Islet of Langerhans (tissue), 1 donor: Measurements from ENCODE around the gene LTBP4.

ENCODE experiments used
- FAIRE-seq: peaks from one replicate; lab custom pipeline; 2011; peaks lifted over from hg19 to GRCh38; lab: Jason Lieb, UNC

LTBP4 gene

DNA sequence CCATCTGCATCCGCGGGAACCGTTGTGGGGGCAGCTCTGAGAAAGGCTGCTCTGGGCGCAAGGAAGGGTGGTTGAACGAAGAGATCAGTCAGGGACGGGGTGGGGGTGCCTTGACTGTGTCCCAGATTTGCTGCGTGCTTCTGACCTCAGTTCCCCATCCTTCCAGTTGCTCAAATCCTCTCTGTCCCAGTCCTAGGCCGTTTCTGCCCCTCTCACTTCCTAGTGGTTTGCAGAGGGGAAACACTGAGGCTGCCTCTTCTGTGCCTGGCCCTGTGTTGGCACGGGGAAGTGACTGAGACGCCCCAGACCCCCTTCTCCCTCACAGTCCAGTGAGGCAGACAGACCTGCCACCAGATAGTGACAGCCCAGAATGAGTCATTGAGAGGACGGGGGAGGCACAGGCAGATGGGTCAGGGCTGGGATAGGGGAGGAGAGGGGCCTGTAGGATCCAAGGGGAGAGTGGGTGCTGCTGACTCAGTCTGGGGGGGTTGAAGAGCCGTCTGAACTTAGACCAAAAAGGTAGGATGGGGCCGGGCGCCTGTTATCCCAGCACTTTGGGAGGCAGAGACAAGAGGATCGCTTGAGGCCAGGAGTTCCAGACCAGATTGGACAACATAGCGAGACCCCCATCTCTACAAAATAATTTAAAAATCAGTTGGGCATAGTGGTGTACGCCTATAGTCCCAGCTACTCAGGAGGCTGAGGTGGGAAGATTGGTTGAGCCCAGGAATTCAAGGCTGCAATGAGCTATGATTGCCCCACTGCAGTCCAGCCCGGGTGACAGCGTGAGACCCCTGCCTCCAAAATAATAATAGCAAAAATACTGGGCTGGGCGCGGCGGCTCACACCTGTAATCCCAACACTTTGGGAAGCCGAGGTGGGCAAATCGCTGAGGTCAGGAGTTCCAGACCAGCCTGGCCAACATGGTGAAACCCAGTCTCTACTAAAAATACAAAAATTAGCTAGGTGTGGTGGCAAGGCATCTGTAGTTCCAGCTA is 62.8 kb downstream of the LTBP4 start:
- FAIRE-seq, result no peak

DNA sequence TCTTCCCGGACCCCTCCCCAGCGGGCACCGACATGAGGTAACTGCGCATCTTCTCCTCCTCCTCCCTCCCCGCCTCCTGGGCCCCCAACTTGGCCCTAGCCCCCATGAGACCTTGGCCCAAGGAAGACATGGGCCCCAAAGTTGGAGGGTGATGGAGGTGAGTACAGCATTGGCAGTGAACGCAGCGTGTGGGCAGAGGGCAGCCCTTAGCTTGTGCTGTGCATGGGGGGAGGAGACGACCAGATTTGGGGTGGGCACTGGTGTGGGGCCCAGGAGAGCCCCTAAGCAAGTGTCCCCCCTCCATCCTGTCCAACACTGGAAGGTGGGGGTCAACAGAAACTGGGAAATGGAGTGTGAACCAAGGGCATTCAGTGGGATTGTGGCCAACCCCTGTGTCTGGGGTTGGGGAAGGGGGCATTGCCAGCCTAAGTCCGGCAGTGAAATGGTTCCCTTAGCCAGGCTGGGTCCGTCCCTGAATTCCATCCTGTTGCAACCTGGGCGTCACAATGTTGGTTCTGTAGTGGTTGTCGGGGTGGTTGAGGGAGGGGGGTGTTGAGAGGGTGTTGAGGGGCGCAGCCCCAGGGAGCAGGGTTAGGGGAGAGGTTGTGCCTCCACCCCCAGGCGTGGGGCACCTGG is 65.8 kb downstream of the LTBP4 start:
- FAIRE-seq, result no peak

DNA sequence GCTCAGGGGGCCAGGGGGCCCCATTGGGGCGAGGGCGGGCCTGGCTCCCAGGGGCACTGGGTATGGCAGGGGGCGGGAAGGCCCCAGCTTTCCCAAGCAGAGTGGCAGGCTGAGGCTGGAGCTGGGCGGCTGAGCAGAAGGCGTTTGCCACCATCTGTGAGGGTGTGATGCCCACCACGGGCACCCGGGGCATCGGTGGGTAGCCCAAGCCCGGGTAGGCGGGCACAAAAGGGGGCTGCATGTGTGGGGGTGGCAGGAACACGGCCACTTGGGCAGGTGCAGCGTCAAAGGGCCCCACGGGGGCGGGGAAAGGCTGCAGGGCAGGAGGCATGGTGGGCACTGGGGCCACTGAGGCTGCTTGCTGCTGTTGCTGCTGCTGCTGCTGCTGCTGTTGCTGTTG is 66.4 kb downstream of the LTBP4 start:
- no peak for FAIRE-seq

DNA sequence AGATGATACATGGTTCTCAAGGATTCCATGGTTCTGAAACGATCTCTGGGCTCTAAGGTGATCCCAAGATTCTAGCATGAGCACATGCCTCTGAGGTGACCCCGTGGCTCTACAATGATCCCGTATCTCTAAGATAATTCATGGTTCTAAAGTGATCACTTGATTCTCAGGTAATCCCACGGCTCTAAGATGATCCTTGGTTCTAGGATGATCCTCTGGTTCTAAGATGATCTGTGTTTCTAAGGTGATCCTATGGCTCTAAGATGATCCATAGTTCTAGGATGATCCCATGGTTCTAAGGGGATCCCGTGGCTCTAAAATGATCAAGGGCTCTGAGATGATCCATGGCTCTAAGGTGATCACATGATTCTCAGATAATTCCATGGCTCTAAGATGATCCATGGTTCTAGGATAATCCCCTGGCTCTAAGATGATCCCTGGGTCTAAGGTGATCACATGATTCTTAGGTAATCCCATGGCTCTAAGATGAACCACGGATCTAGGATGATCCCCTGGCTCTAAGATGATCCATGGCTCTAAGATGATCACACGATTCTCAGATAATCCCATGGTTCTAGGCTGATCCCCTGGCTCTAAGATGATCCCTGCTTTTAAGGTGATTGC is 67.9 kb downstream of the LTBP4 start:
- no peak for FAIRE-seq

DNA sequence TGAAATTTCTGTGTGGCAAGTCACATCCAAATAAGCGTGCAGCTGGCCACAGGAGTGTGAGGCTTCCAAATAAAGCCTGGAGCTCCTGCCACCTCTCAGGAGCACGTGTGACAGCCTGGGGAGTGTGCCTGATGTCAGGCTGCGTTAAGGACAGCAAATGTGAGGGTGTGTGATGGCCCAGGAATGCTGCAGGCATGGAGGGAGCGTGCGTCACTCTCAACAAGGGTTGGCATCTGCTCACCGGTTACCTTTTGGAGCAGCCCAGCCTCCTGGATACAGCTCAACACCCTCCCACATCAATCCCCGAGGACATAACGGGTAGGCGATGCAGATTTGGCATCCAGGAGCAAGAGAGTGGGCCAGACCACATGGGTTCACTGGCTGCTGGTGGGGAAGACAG is 70.2 kb downstream of the LTBP4 start:
- FAIRE-seq, result no peak

DNA sequence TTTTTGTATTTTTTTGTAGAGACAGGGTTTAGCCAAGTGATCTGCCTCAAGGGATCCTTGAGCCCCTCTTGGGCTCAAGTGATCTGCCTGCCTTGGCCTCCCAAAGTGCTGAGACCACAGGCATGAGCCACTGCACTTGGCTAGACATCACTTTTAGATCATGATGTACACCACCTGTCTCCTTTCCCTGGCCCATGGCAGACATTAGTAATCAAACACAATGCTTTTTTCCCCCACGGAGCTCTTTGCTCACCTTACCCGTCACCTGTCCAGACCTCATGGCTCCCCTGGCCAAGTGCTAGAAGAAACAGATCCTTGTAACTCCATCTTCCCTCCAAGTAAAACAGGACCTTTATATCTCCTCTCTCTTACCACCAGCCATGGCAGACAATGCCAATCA is 70.9 kb downstream of the LTBP4 start:
- FAIRE-seq, result no peak

DNA sequence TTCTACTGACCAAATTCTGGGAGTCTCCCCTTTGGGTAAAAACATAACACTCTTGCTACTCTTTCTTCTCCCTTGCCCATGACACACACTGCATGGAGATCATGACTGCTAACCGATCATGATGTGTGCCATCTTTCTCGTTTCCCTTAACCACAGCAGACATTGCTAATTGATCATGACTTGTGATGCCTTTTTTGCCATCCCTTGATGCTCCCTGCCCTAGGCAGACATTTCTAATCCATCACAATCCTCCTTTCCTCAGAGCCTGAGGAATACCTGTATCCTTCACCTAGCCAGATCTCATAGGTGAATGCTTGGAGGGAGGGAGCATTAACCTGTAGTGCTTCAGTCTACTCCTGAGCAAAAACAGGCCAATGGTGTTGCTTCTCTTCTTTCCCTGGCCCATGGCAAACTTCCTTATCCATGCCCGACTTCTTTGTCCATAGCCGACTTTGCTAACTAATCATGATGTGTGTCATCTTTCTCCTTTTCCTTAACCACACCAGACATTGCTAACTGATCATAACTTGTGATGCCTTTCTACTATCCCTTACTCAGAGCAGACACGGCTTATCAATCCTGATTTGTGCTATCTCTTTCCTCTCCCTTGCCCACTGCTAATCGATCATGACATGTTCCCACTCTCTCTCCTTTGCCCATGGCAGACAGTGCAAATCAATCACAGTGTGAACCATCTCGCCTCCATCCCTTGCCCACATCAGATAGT is 71.6 kb downstream of the LTBP4 start:
- FAIRE-seq, result no peak

DNA sequence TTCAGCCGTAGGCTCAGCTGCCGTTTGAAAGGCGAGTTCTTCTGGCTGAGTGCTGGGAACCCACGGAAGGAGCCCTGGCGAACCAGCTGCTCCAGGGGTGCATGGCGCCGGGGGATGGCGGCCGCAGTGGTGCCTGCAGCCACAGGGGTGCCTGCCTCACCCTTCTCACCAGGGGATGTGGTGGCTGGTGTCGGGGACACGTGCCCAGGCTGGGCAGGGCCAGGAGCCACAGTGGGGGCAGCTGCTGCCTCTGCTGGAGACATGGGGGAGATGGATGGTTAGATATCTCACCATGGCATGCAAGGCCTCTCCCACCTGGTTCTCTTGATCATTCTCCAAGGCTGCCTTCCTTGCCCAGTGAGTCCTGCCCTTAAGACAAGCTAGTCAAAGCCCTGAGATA is 72.2 kb downstream of the LTBP4 start:
- no peak for FAIRE-seq

DNA sequence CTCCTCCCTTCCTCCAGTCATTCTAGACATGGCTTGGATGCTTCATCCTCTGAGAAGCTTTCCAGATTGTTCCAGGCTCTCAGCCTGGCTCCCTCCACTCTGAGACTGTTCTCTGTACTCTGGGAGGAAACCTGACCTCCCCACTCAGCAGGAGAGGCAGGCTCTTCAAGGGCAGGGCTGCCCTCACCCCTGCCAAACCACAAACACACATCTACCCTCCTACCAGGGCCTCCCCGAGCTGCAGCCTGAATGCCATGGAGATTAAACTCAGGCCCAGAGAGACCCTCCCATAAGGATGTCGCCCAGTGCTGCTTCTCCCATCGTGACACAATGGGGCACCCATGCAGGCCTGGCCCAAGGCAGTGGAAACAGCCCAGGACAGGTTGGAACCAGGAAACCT is 73.1 kb downstream of the LTBP4 start:
- FAIRE-seq, result no peak

DNA sequence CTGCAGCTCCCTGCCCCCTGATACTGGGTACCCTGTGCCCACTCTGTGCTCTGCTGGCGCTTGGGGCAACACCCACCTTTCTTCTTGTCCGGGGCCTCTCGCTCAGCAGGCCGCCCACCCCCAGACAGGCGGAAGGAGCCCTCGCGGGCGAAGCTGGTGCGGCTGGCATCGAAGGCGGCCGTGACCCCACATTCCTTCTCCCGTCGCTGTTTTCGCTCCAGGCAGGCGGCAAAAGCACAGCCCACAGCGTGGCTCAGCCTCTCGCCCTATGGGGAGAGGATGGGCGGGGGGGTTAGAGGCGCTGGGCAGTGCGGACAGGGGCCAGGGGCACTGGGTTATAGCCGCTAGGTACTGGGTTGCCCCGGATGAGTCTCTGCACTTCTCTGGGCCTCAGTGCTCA is 76.0 kb downstream of the LTBP4 start:
- FAIRE-seq, result no peak
